GM10248 (cell line): ENCODE results near the gene PCSK6.

ENCODE experiments used
- CTCF ChIA-PET: fragments of 300-600 bp; sonication (Branson Sonifier 250); formaldehyde crosslinking; extraction: SDS; loops from one replicate; lab custom pipeline; 2021; ENCODE audit warnings: antibody characterized with exemption; lab: Yijun Ruan, JAX
- POLR2A ChIA-PET: fragments of 350-650 bp; sonication (Branson Sonifier 250); formaldehyde crosslinking; extraction: SDS; loops from one replicate; lab custom pipeline; 2020; ENCODE audit warnings: antibody characterized with exemption; lab: Yijun Ruan, JAX
- DNase-seq: peaks from one replicate; pipeline ENCODE4 v3.0.0; 2012; ENCODE audit errors: extremely low spot score
- TF ChIP-seq, protein P1 (sequence below): IDR thresholded peaks from 2 replicates; pipeline ENCODE4 v1.5.1; 2012; ENCODE audit warnings: mild to moderate bottlenecking, low read depth; ENCODE audit errors: extremely low read depth, missing control alignments, control extremely low read depth

The PCSK6 gene

DNA sequence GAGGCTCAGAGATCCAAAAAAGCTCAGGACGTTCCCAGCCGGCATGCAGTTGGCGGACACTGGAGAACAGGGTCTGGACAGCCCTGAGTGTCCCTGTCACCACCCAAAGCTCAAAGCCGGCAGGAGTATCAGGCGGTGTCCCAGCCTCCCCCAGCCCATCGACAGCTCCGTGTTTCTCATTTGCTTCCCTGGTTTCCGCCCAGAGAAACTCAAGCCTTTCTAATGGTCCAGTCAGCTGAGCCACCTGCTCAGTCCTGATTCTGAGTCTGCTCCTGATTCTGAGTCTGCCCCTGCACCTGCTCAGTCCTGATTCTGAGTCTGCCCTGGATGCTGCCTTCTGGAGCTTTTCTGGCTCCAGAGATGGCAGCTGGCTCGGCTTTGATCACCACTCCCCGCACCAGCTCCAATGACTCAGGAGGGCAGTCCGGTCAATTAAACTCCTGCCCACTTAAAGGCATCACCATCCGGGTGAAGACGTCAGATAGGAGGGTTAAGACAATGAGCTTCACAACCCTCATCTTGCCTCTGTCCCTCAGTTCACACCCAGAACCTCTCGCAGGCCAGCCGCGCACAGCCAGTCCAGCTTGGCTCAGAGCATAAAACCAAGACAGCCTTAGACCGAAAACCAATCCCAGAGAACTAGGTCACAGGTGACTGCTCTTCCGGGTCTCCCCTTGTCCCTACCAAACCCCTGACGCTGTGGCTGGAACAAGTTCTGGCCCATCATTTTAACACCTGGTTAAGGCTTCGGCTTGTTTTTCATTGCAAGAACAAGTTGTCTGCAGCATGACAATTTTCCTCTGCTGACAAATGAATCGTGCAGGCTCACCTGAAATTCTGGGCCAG, 6.8 kb downstream of the PCSK6 start:
- CTCF ChIA-PET: interaction anchor here (0.9 to 1.0 kb wide), 2 partner anchors 13 to 18 kb away, joined by 3 read pairs; no protein-coding TSS in a partner anchor
- POLR2A ChIA-PET: no interaction called here
- no peak for DNase-seq
- TF ChIP-seq, protein P1, sequence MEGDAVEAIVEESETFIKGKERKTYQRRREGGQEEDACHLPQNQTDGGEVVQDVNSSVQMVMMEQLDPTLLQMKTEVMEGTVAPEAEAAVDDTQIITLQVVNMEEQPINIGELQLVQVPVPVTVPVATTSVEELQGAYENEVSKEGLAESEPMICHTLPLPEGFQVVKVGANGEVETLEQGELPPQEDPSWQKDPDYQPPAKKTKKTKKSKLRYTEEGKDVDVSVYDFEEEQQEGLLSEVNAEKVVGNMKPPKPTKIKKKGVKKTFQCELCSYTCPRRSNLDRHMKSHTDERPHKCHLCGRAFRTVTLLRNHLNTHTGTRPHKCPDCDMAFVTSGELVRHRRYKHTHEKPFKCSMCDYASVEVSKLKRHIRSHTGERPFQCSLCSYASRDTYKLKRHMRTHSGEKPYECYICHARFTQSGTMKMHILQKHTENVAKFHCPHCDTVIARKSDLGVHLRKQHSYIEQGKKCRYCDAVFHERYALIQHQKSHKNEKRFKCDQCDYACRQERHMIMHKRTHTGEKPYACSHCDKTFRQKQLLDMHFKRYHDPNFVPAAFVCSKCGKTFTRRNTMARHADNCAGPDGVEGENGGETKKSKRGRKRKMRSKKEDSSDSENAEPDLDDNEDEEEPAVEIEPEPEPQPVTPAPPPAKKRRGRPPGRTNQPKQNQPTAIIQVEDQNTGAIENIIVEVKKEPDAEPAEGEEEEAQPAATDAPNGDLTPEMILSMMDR: no peak

DNA sequence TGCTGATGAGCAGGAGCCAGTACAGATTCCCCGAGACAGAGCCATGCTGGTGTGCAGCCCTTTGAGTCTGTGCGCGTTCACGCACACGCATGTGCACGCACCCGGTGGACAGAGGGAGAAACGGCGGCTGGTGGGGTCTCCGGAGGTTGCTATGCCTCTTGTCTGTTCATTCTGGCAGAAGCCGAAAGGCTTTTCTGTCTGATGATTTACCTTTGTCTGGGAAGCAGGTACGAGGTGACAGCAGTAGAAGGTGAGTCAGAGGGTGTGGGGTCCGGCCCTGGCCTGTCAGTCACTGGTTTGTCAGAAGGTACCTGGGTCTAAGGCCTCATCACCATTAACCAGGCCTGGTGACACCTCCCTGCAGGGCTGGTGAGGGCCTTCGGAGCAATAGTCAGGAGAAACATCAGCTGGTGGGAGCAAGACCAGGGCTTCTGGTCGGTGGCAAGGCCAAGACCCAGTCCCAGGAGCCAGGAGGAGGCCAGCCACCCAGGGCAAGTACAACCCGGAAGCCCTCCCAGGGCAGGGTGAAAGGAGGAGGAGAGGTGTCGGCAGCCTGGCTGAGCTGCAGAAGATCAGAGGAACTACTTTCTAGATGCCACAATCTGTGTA, 7.5 kb downstream of the PCSK6 start:
- POLR2A ChIA-PET: no interaction called here
- CTCF ChIA-PET: interaction anchor here (0.9 kb wide), 1 partner anchor 19 kb away, joined by 3 read pairs; no protein-coding TSS in a partner anchor
- DNase-seq: no peak
- TF ChIP-seq, protein P1: no peak

DNA sequence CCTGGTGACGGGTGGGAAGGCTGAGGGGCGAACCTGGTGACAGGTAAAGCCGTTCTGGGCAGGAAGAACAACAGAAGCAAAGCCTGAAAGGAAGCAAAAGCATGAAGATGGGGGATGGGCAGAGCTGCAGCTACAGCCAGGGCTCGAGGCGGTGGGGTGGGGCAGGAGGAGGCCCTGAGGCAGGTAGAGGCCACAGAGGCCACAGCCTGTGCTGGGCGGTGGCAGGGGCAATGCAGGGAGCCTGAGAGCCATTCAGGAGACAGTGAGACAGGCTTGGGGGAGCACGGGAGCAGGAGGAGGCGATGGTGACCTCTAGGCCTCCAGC, 8.2 kb downstream of the PCSK6 start:
- TF ChIP-seq, protein P1: no peak
- no peak for DNase-seq
- ChIA-PET POLR2A (no interaction called here), CTCF (no interaction called here)

DNA sequence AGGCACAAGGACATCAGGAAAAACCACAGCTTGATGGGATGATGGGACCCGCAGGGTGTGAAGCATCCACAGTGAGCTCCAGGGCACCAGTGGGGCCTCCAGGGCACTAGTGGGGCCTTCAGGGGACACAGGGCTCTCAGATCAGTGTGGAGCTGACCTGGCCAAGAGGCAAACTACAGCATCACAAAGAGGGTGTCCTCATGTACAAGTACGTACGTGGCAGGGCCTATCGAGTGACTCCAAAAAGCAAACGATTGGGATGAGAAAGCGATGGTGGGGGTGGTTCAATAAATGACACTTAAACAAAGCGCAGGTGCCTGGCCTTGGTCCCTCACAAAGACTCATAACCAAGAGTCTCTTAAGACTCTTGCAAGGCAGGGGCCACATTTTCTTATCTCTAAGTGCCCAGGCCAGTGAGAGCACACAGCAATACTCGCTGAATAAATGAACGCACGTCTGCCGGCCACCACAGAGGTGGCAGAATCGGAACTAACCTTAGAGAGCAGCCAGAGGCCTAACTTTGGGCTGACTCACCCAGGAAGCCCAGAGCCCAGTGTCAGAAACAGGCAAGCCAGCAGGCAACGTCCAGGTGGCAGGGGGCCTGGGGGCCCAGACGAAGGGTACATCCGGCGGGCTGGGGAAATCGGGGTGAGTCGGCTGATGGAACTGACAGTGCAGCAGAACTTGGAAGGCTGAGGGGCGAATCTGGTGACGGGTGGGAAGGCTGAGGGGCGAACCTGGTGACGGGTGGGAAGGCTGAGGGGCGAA, 8.7 kb downstream of the PCSK6 start:
- TF ChIP-seq, protein P1: no peak
- DNase-seq: no peak
- CTCF ChIA-PET: interaction anchor here (0.8 kb wide), 1 partner anchor 11 kb away, joined by 3 read pairs; no protein-coding TSS in a partner anchor
- POLR2A ChIA-PET: no interaction called here

DNA sequence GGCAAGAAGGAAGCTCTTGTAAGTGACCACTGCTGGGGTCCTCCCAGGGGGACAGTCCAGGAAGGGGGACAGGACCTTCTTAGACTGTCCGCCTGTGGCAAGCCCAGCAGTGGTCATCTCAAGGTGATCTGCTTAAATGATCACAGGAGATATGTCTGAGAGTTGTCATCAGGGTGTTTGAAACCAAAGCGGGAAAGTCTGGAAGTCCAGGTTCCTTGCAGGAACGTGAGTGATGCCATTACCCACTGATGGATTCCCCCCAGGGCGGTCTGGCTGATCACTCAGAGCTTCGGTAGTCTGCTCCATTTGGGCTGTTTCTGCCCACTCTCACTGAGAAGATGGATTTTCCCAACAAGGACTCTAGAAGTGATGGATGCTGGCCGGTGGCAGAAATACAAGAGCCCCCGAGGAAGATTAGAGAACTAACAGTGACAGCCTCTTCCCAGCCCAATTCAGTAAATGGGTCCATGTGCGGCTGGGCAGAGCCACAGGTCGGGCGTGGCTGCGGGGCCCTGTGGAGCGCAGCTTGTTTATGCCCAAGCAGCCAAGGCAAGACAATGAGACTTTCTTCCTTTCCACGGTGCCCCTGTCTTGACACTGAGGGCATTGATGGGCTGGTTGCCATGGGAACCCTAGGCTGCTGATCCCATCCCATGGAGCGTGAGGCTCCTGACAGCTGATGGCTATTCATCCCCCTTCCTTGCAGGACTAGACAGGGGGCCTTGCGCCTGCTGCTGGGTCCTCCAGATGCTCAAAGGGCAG, 9.5 kb downstream of the PCSK6 start:
- ChIA-PET CTCF (interaction anchor here (0.8 kb wide), 1 partner anchor 11 kb away, joined by 3 read pairs; no protein-coding TSS in a partner anchor), POLR2A (no interaction called here)
- DNase-seq: no peak
- TF ChIP-seq, protein P1: no peak

DNA sequence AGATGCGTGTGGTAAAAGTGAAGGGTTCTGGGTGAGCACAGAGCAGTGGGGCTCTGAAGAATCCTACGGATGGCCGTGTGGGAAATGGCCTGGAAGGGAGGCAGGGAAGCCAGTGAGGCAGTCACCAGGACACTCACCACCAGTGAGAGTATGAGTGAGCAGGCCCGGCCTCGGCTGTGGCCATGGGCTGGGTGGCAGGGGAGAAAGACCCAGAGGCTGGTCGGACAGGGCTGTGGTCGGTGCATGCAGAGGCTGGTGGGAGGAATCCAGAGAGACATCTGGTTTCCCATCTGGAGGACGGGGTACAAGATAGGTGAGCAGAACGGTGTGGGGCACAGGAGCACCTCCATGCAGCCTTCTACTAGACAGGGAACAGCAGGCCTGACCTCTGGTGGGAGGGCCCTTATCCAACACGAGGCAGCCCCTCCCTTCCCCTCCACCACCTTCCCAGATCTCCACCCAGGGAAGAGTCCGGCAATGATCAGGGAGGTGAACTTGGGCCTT, 10.1 kb downstream of the PCSK6 start:
- TF ChIP-seq, protein P1: no peak
- POLR2A ChIA-PET: no interaction called here
- no peak for DNase-seq
- CTCF ChIA-PET: no interaction called here
